Retinal pigment epithelial cell (primary cell): ENCODE measurements around the gene C1orf74.

Experiments
- DNase-seq: peaks from one replicate; pipeline ENCODE4 v3.0.0-alpha.2; 2010; ENCODE audit warnings: low read depth
- H3K4me3 ChIP-seq: 2 replicates; pipeline ENCODE4 v1.5.1; 2011; ENCODE audit warnings: mild to moderate bottlenecking, low read length, control low read depth, moderate library complexity
- TF ChIP-seq, protein P1 (sequence below): conservative IDR thresholded peaks from 2 replicates; pipeline ENCODE4 v1.5.1; 2011; ENCODE audit warnings: low read depth, low read length, control low read depth, inconsistent platforms

The C1orf74 gene

DNA sequence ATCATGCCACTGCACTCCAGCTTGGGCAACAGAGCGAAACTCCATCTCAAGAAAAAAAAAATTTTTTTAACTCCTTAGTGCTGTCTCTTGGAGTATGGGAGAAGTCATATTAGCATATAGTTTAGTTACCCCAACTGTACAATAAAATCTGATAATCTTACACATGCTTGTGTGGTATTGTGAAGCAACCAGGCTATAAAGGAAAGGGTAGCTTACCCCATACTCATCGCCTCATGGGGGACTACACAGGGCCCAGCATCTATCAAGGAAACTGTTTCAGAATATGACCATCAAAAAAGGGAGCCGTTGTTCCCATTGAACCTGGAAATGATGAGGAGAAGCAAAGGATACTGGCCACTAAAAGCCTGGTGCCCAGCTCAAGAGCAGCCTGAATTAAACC is 31.5 kb downstream of the C1orf74 start:
- H3K4me3 ChIP-seq, result no peak overlapping the region
- TF ChIP-seq, protein P1, sequence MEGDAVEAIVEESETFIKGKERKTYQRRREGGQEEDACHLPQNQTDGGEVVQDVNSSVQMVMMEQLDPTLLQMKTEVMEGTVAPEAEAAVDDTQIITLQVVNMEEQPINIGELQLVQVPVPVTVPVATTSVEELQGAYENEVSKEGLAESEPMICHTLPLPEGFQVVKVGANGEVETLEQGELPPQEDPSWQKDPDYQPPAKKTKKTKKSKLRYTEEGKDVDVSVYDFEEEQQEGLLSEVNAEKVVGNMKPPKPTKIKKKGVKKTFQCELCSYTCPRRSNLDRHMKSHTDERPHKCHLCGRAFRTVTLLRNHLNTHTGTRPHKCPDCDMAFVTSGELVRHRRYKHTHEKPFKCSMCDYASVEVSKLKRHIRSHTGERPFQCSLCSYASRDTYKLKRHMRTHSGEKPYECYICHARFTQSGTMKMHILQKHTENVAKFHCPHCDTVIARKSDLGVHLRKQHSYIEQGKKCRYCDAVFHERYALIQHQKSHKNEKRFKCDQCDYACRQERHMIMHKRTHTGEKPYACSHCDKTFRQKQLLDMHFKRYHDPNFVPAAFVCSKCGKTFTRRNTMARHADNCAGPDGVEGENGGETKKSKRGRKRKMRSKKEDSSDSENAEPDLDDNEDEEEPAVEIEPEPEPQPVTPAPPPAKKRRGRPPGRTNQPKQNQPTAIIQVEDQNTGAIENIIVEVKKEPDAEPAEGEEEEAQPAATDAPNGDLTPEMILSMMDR, result no peak
- no peak for DNase-seq

DNA sequence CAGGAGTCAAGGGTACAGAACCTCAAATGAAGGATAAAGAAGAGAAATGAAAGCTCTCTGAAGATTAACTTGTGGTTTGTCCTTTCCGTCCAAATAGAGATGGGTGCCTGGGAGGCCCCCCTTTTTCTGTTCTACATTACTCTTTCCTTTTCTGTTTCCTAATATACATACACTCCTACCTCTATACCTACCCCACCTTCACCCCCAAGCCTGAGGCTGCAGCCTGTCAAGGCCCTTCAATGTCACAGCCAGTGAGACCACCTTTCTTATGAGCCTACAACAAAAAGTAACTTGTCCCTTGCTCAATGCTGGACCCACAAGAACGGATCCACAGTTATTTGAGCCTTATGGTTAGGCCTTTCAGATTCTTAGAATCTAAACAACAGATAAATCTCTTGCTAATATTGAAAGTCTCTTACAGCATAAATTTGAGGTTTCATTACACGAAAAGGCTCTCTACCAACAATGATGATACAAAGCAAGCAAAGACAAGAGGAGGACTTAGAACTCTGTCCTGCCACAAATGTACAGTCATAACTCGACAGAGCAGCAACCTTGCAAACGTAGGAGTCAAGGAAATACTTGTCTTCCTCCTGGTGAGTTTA is 32.6 kb downstream of the C1orf74 start:
- TF ChIP-seq, protein P1, result no peak
- no peak overlapping the region for H3K4me3 ChIP-seq
- DNase-seq, result no peak

DNA sequence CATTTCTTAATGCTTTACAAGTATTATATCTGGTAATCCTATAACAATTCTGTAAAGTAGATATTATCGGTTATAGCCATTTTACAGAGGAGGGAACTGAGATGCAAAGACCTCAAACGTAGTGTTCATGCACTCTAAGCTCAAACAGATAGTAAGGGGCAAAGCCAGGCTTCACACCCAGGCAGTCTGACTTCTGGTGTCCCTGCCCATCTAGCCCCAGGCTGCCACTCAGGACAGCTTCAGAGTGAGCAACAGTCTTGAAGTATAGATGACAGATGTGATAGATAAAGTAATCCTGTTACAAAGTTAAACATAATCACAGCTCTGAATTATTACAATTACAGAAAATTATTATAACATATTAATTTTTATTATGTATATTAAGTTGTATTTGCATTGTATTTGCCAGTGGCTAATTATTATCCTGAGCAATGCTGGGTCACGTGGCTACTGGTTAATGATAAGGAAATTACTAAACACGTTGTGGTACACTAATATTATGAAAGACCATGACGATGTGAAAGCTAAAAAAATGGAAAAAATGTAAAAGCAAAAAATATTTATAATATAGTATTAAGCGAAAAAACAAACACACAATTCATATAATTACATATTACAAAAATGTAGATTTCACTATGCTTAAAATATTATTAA is 34.6 kb downstream of the C1orf74 start:
- H3K4me3 ChIP-seq, result no peak overlapping the region
- TF ChIP-seq, protein P1, result no peak
- DNase-seq, result no peak

DNA sequence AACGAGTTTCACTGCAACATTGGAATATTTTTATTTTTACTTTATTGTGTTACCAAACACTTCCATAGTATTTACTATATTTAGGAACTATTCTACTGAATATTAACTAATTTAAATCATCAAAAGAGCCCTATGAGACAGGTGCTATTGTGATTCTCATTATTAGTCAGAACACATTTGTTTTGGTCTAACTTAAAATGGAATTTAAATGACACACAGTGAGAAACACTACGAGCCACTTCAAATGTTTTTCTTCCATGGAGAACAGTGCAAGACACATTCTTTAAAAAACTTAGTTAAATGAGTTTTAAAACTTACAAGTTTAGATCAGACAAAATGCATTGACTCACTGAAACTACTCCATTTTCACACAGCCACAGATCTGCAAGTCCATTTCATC is 35.2 kb downstream of the C1orf74 start:
- no peak for DNase-seq
- no peak overlapping the region for H3K4me3 ChIP-seq
- TF ChIP-seq, protein P1, result no peak

DNA sequence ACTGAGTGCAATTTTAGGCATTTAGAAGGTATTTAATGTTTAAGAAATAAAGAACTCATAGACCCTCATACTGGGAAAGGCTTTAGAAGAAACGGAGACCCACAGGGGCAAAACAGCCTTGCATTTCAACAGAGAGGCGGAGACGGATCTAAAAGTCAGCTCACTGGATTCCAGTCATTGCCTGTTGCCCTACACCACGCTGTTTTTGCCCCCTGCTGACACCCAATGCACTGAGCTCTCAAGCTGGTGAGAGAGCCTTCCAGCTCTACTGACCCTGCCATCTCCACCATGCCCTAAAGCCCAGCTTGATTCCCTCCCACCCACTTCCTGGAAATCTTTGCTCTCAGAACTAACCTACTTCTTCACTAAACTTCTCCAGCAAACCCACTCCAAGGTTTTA is 35.7 kb downstream of the C1orf74 start:
- TF ChIP-seq, protein P1, result no peak
- no peak for DNase-seq
- H3K4me3 ChIP-seq, result no peak overlapping the region

DNA sequence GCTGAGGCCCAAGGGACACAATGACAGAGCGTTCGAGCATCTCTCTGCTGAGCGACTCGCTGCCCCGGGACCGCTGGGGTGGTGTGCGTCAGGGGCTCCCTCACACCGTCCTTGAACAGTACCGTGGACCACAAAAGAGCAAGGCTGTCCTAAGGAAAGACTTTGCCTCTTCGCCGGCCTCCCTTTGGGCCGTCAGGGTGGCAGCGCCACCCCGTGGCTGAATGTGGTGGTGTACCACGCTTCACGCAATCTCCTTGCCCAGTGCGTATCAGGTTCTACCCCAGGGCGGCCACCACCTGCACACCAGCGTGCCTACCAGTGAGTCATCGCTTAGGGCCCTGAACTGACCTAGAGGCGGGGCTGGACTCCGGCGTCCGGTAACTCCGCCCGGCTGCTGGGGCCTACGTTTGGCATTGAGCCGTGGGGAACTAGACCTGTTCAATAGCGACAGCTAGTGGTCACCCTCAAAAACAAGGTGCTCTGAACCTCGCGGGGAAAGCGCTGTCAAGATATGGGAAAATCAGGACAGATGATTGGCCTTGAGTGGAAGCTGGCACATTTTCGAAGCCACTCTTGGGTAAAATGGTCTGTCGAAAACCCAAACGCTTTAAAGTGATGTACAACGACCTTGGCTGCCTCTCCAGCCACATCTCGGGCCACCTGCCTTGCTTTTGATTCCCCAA is 36.6 kb downstream of the C1orf74 start:
- DNase-seq, result peak; percentile 83
- H3K4me3 ChIP-seq, result peak overlapping the region; percentile 15
- TF ChIP-seq, protein P1, result peak; percentile 69
